H9 (cell line): ENCODE data around the gene GNAI1. TPM values are rescaled to one million over a fixed set of nuclear protein-coding genes. Genes with fewer than 3 reads are reported as not detected.
A peak's percentile ranks its signal among the peaks of the same experiment; 100 is the strongest.

Experiments
- DNase-seq: peaks from one replicate; pipeline ENCODE4 v3.0.0-alpha.2; 2017
- H2AFZ ChIP-seq: one replicate; pipeline ENCODE4 v1.6.1; 2013; ENCODE audit warnings: mild to moderate bottlenecking, low read length, control low read depth, moderate library complexity
- H2AK5ac ChIP-seq: 2 replicates; pipeline ENCODE4 v1.6.1; 2013; ENCODE audit warnings: low read length, control low read depth, mixed read lengths; ENCODE audit not compliant: insufficient read length
- H2BK120ac ChIP-seq: one replicate; pipeline ENCODE4 v1.6.1; 2013; ENCODE audit warnings: low read depth, mild to moderate bottlenecking, low read length, control low read depth, inconsistent platforms; ENCODE audit not compliant: poor library complexity, severe bottlenecking
- H2BK12ac ChIP-seq: 2 replicates; pipeline ENCODE4 v1.6.1; 2013; ENCODE audit warnings: low read length, control low read depth, mixed read lengths, low read depth; ENCODE audit not compliant: insufficient read length
- H2BK15ac ChIP-seq: 2 replicates; pipeline ENCODE4 v1.6.1; 2013; ENCODE audit warnings: low read depth, low read length, control low read depth
- H2BK20ac ChIP-seq: one replicate; pipeline ENCODE4 v1.6.1; 2013; ENCODE audit warnings: low read depth, mild to moderate bottlenecking, low read length, control low read depth, inconsistent platforms; ENCODE audit not compliant: poor library complexity, severe bottlenecking
- H2BK5ac ChIP-seq: 2 replicates; pipeline ENCODE4 v1.6.1; 2013; ENCODE audit warnings: low read length, control low read depth, mixed read lengths; ENCODE audit not compliant: insufficient read length
- H3K14ac ChIP-seq: 2 replicates; pipeline ENCODE4 v1.6.1; 2013; ENCODE audit warnings: low read length, control low read depth; ENCODE audit not compliant: insufficient read depth
- H3K18ac ChIP-seq: 2 replicates; pipeline ENCODE4 v1.6.1; 2013; ENCODE audit warnings: low read depth, mild to moderate bottlenecking, mixed read lengths, low read length, control low read depth; ENCODE audit not compliant: insufficient read length
- H3K23ac ChIP-seq: 2 replicates; pipeline ENCODE4 v1.6.1; 2013; ENCODE audit warnings: low read length, control low read depth, mixed read lengths, low read depth; ENCODE audit not compliant: insufficient read length
- H3K23me2 ChIP-seq: 2 replicates; pipeline ENCODE4 v1.6.1; 2013; ENCODE audit warnings: low read depth, mild to moderate bottlenecking, mixed read lengths, low read length, control low read depth; ENCODE audit not compliant: insufficient read length, poor library complexity, severe bottlenecking
- H3K27ac ChIP-seq: 2 replicates; pipeline ENCODE4 v1.5.1; 2013; ENCODE audit warnings: low read length, control low read depth, mixed read lengths, low read depth; ENCODE audit not compliant: insufficient read length
- H3K27me3 ChIP-seq: 2 replicates; pipeline ENCODE4 v1.6.1; 2013; ENCODE audit warnings: low read length, control low read depth, inconsistent platforms; ENCODE audit not compliant: insufficient read depth
- H3K4ac ChIP-seq: 2 replicates; pipeline ENCODE4 v1.6.1; 2013; ENCODE audit warnings: low read depth, mild to moderate bottlenecking, control low read depth, inconsistent platforms, low read length, moderate library complexity
- H3K4me1 ChIP-seq: 2 replicates; pipeline ENCODE4 v1.6.1; 2013; ENCODE audit warnings: low read length, control low read depth, inconsistent platforms; ENCODE audit not compliant: insufficient read depth
- H3K4me2 ChIP-seq: 2 replicates; pipeline ENCODE4 v1.6.1; 2013; ENCODE audit warnings: low read length, control low read depth, mixed read lengths; ENCODE audit not compliant: insufficient read length, insufficient read depth
- H3K56ac ChIP-seq: 2 replicates; pipeline ENCODE4 v1.6.1; 2013; ENCODE audit warnings: low read depth, mild to moderate bottlenecking, mixed read lengths, low read length, control low read depth; ENCODE audit not compliant: insufficient read length
- H3K79me1 ChIP-seq: 2 replicates; pipeline ENCODE4 v1.6.1; 2013; ENCODE audit warnings: low read depth, mild to moderate bottlenecking, moderate library complexity, low read length, control low read depth, inconsistent platforms; ENCODE audit not compliant: insufficient read depth, poor library complexity, severe bottlenecking
- H3K79me2 ChIP-seq: 2 replicates; pipeline ENCODE4 v1.6.1; 2013; ENCODE audit warnings: low read length, control low read depth, inconsistent platforms; ENCODE audit not compliant: insufficient read depth
- H3K9ac ChIP-seq: 2 replicates; pipeline ENCODE4 v1.6.1; 2013; ENCODE audit warnings: low read length, control low read depth, mixed read lengths; ENCODE audit not compliant: insufficient read length; ENCODE audit errors: extremely low read depth
- H3K9me3 ChIP-seq: one replicate; pipeline ENCODE4 v1.6.1; 2013; ENCODE audit warnings: low read depth, low read length, inconsistent platforms; ENCODE audit not compliant: control insufficient read depth
- H3T11ph ChIP-seq: one replicate; pipeline ENCODE4 v1.6.1; 2013; ENCODE audit warnings: mild to moderate bottlenecking, low read length, control low read depth, inconsistent platforms
- H4K20me1 ChIP-seq: one replicate; pipeline ENCODE4 v1.6.1; 2013; ENCODE audit not compliant: control insufficient read depth, insufficient read length, insufficient read depth
- H4K5ac ChIP-seq: 2 replicates; pipeline ENCODE4 v1.6.1; 2013; ENCODE audit warnings: low read depth, mild to moderate bottlenecking, mixed read lengths, low read length, control low read depth; ENCODE audit not compliant: insufficient read length
- H4K8ac ChIP-seq: replicated peaks from 2 replicates; pipeline ENCODE4 v1.6.1; 2013; ENCODE audit warnings: low read length, control low read depth, mixed read lengths, low read depth; ENCODE audit not compliant: insufficient read length
- H4K91ac ChIP-seq: 2 replicates; pipeline ENCODE4 v1.6.1; 2013; ENCODE audit warnings: low read depth, mild to moderate bottlenecking, moderate library complexity, mixed read lengths, low read length, control low read depth; ENCODE audit not compliant: insufficient read length
- H3K27ac Mint-ChIP-seq, 3 experiments: 2 replicates in 2 of 3; 3 replicates in 1 of 3; pipeline ENCODE4 v1.8.0; 2020 to 2021; ENCODE audit warnings: mixed read lengths in 3 of 3, mild to moderate bottlenecking in 1 of 3, moderate library complexity in 1 of 3
- H3K27me3 Mint-ChIP-seq: 2 replicates; pipeline ENCODE4 v1.8.0; 2021; ENCODE audit warnings: low read depth, mild to moderate bottlenecking, moderate library complexity, mixed read lengths
- H3K36me3 Mint-ChIP-seq, 3 experiments: 2 replicates in 2 of 3; 3 replicates in 1 of 3; pipeline ENCODE4 v1.8.0; 2020 to 2021; ENCODE audit warnings: low read depth in 3 of 3, mixed read lengths in 3 of 3; ENCODE audit not compliant: insufficient read depth in 1 of 3
- H3K4me1 Mint-ChIP-seq, 2 experiments: 2 replicates each; pipeline ENCODE4 v1.8.0; 2020; ENCODE audit warnings: mixed read lengths in 2 of 2
- H3K4me3 Mint-ChIP-seq, 2 experiments: 2 replicates in 1 of 2; 3 replicates in 1 of 2; pipeline ENCODE4 v1.8.0; 2020 to 2021; ENCODE audit warnings: mild to moderate bottlenecking in 2 of 2, mixed read lengths in 2 of 2, moderate library complexity in 1 of 2
- H3K9me3 Mint-ChIP-seq, 2 experiments: 2 replicates in 1 of 2; 3 replicates in 1 of 2; pipeline ENCODE4 v1.8.0; 2020; ENCODE audit warnings: mild to moderate bottlenecking in 2 of 2, mixed read lengths in 2 of 2, moderate library complexity in 1 of 2
- CTCF ChIP-seq: fragments of 200-600 bp; sonication (generic); conservative IDR thresholded peaks from 3 replicates; pipeline ENCODE4 v1.8.0; 2021; ENCODE audit warnings: antibody characterized with exemption, mild to moderate bottlenecking
- WGBS: extraction: QIAGEN DNeasy Blood & Tissue Kit; methylation state at CpG from one replicate; pipeline ENCODE4 v1.1.7; 2013; ENCODE audit warnings: missing lambda C conversion rate, low lambda C conversion rate, mixed read lengths; ENCODE audit not compliant: insufficient read length; ENCODE audit errors: extremely low coverage; 5-methylcytosine and 5-hydroxymethylcytosine counted together
- total RNA-seq: library from RNA; stranded (reverse); gene quantifications from 2 replicates; pipeline ENCODE4 v1.2.1, GENCODE V29; 2021

The GNAI1 gene
- total RNA-seq, 1 experiment from 2014 or later, result 14.1 TPM

DNA sequence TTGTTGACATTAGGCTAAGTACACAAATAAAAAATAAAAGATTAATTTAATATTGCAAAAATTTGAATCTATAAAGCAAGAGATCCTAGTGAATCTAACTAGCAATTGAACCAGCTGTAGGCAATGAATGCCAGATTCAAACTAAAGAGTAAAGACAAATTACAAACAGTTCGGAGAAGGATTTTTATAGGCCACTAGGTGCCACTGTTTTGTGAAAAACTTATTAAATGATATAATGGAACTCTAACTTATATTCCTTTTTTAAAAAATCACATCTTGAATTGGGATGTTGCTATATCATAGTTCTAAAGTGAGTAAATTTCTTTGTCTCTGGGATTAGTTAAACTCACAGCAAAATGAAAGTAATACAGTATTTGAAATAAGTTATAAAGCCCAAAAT, 39.1 kb upstream of the GNAI1 start:
- Histone ChIP-seq H3K79me1 (no peaks in the 10 kb centered on the region), H3K27me3 (no peaks in the 10 kb centered on the region), H4K5ac (no peak overlapping the region), H3K79me2 (no peaks in the 10 kb centered on the region), H3K23me2 (no peaks in the 10 kb centered on the region), H3K9ac (no peak overlapping the region), H3K56ac (no peak overlapping the region), H3K4me2 (no peak overlapping the region), H3K9me3 (no peaks in the 10 kb centered on the region), H3K4me1 (no peaks in the 10 kb centered on the region), H2BK12ac (no peak overlapping the region), H2AFZ (no peak overlapping the region), H2AK5ac (no peak overlapping the region), H2BK5ac (no peak overlapping the region), H3K4ac (no peak overlapping the region), H4K8ac (no peak overlapping the region), H2BK20ac (no peak overlapping the region), H3T11ph (no peak overlapping the region), H4K91ac (no peak overlapping the region), H3K14ac (no peak overlapping the region), H3K18ac (no peak overlapping the region), H3K27ac (no peak overlapping the region), H4K20me1 (no peaks in the 10 kb centered on the region), H2BK120ac (no peak overlapping the region), H3K23ac (no peak overlapping the region), H2BK15ac (no peak overlapping the region)
- no peak for DNase-seq
- H3K36me3 Mint-ChIP-seq, result no peaks in the 10 kb centered on the region
- no peaks in the 10 kb centered on the region for H3K27me3 Mint-ChIP-seq
- H3K9me3 Mint-ChIP-seq, result no peaks in the 10 kb centered on the region
- H3K4me3 Mint-ChIP-seq, result no peak overlapping the region
- peaks cover 5% of the 10 kb centered on the region in 2 experiments; a peak in 3 of 4 replicates for H3K4me1 Mint-ChIP-seq
- no CpG with 5 or more reads among the region's 1 CpG for WGBS
- no peak overlapping the region for H3K27ac Mint-ChIP-seq
- peak; percentile 61 for TF ChIP-seq CTCF
